NCI-H1436 treated with DMSO at 0.1 percent for 48 hours (cell line): ENCODE results near the gene P4HTM.

Experiments
- DNase-seq: peaks from one replicate; lab custom pipeline; 2025; lab: John Stamatoyannopoulos, UW

Gene P4HTM

GRCh38 chr3:48989796-48990635, at the start of gene P4HTM:
TSS of gene P4HTM (plus strand) at chr3:48990241. CDS start at chr3:48990257, 16 bp downstream.
- no peak for DNase-seq

- DNase-seq, result no peak
Measured at GRCh38 chr3:48945432-48945831, 44.6 kb upstream of the P4HTM start.

GRCh38 chr3:48945891-48946549, 44.0 kb upstream of the P4HTM start:
- DNase-seq, result no peak

- DNase-seq, result no peak
Measured at GRCh38 chr3:48949376-48949717, 40.7 kb upstream of the P4HTM start.

GRCh38 chr3:48950051-48950450, 40.0 kb upstream of the P4HTM start:
- DNase-seq, result no peak

- DNase-seq, result no peak
Measured at GRCh38 chr3:48951764-48952163, 38.3 kb upstream of the P4HTM start.

- DNase-seq, result no peak
Measured at GRCh38 chr3:48952510-48953118, 37.4 kb upstream of the P4HTM start.

GRCh38 chr3:48957006-48957705, 32.9 kb upstream of the P4HTM start:
- DNase-seq, result no peak

- DNase-seq, result no peak
Measured at GRCh38 chr3:48960841-48961413, 29.1 kb upstream of the P4HTM start.

GRCh38 chr3:48962340-48962739, 27.7 kb upstream of the P4HTM start:
- DNase-seq, result no peak

- DNase-seq, result no peak
Measured at GRCh38 chr3:48962939-48963338, 27.1 kb upstream of the P4HTM start.

GRCh38 chr3:48963591-48963990, 26.4 kb upstream of the P4HTM start:
- no peak for DNase-seq

GRCh38 chr3:48966367-48966766, 23.7 kb upstream of the P4HTM start:
- no peak for DNase-seq

- DNase-seq, result no peak
Measured at GRCh38 chr3:48966876-48967361, 23.1 kb upstream of the P4HTM start.

GRCh38 chr3:48970586-48970985, 19.5 kb upstream of the P4HTM start:
- DNase-seq, result no peak

GRCh38 chr3:48974076-48974864, 15.8 kb upstream of the P4HTM start:
- DNase-seq, result no peak

GRCh38 chr3:48979451-48979850, 10.6 kb upstream of the P4HTM start:
- DNase-seq, result no peak

- no peak for DNase-seq
Measured at GRCh38 chr3:48980295-48980694, 9.7 kb upstream of the P4HTM start.

- no peak for DNase-seq
Measured at GRCh38 chr3:48982016-48982415, 8.0 kb upstream of the P4HTM start.

GRCh38 chr3:48982686-48983085, 7.4 kb upstream of the P4HTM start:
- DNase-seq, result no peak

GRCh38 chr3:48983096-48983495, 6.9 kb upstream of the P4HTM start:
- no peak for DNase-seq
